AG09319 (cell line): ENCODE data around the gene PTBP3.

Experiments used
- DNase-seq: peaks from one replicate; pipeline ENCODE4 v3.0.0-alpha.2; 2010; ENCODE audit warnings: low read depth; ENCODE audit errors: extremely low read depth
- CTCF ChIP-seq: IDR thresholded peaks from 2 replicates; pipeline ENCODE4 v1.5.1; 2011; ENCODE audit warnings: low read depth, mild to moderate bottlenecking, inconsistent platforms, low read length, moderate library complexity

PTBP3 gene

GRCh38 chr9:112265391-112265790 is 68.0 kb downstream of the PTBP3 start:
- DNase-seq, result no peak
- TF ChIP-seq CTCF, result no peak

GRCh38 chr9:112262577-112262976 is 70.8 kb downstream of the PTBP3 start:
- no peak for TF ChIP-seq CTCF
- DNase-seq, result no peak

GRCh38 chr9:112261133-112261532 is 72.3 kb downstream of the PTBP3 start:
- DNase-seq, result no peak
- TF ChIP-seq CTCF, result no peak

- TF ChIP-seq CTCF, result no peak
- no peak for DNase-seq
Measured at GRCh38 chr9:112258106-112258505, 75.3 kb downstream of the PTBP3 start.

- TF ChIP-seq CTCF, result no peak
Measured at GRCh38 chr9:112252194-112252593, 81.2 kb downstream of the PTBP3 start.

GRCh38 chr9:112249277-112249676 is 84.1 kb downstream of the PTBP3 start:
- no peak for TF ChIP-seq CTCF
- no peak for DNase-seq

More at GRCh38 chr9:112252194-112252593, 81.2 kb downstream of the PTBP3 start:
- DNase-seq, result no peak

GRCh38 chr9:112248722-112249121 is 84.7 kb downstream of the PTBP3 start:
- TF ChIP-seq CTCF, result no peak
- DNase-seq, result no peak

- no peak for DNase-seq
- TF ChIP-seq CTCF, result no peak
Measured at GRCh38 chr9:112247090-112247489, 86.3 kb downstream of the PTBP3 start.
